GM19395 (cell line): ENCODE data around the gene TEX52.

Source experiments
- ATAC-seq: cut with Tn5 transposase; IDR thresholded peaks from one replicate; pipeline ENCODE4 v1.9.1; 2021; ENCODE audit warnings: mild to moderate bottlenecking, moderate library complexity; ENCODE audit not compliant: unreplicated experiment

The TEX52 gene

GRCh38 chr12:2833810-2834209 lies 23.0 kb downstream of the TEX52 start:
- ATAC-seq = no peak

DNA sequence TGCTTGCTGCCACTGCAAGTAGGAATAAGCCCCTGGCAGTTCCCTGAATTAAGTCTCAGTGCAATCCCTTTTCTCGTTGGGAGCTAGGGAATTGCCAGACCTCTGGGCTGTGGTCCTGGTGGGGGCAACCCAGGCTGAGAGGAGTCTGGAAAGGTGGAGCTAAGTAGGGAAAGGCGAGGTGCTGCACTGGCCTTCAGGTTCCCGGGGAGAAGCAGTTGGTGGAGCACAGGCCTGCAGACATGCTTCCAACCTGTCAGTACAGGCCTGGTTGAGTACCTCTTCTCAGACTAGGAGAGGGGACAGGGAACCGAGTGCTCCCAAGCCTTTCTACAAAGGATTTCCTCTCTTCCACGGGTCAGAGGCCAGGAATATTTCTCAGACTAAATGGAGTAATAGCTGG lies 23.5 kb downstream of the TEX52 start:
- no peak for ATAC-seq

- ATAC-seq = no peak
Measured at GRCh38 chr12:2832550-2833127, 24.2 kb downstream of the TEX52 start.

GRCh38 chr12:2829275-2829674 lies 27.6 kb downstream of the TEX52 start:
- no peak for ATAC-seq

DNA sequence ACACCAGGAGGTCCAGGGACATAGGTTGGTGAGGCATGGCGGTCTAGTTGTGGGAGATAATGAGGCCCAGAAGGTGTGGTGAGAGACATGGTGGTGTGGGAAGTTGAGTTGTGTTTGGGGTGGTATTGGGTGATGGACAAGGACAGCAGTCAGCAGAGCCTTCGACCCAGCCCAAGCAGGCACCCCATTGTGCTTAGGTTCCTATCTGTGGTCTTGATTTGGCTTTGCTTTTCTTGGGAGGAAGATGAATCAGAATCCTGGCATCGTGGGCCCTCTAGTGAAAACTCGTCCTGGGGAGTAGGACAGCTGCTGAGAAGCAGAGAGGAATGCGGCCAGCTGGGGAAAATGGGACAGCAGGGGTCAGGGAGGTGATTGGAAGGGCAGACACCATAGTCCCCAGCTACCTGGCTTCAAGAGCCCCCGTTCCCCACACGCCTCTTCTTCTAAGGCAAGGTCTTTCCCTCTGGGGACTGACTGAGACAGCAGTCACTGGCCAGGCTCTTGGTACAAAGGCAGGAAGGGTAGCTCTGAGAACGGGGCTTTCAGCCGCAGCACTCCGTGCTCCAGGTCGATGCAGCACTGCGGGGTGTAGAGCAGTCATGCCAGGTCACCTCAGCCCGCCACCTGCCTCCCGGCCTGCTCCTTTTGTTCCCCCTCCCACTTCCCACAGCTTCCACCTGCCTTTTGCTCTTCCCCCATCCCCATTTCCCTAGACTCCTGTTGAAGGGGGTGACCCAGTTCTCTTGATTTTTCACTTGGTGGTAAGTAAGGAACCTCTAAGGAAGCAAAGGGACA lies 29.9 kb downstream of the TEX52 start:
- ATAC-seq = no peak

GRCh38 chr12:2826036-2826435 lies 30.8 kb downstream of the TEX52 start:
- ATAC-seq = no peak

GRCh38 chr12:2825132-2825531 lies 31.7 kb downstream of the TEX52 start:
- ATAC-seq = no peak

- ATAC-seq = no peak
Measured at GRCh38 chr12:2824541-2824940, 32.3 kb downstream of the TEX52 start.

- no peak for ATAC-seq
Measured at GRCh38 chr12:2823483-2823882, 33.4 kb downstream of the TEX52 start.

- no peak for ATAC-seq
Measured at GRCh38 chr12:2820432-2820831, 36.4 kb downstream of the TEX52 start.

GRCh38 chr12:2819810-2820209 lies 37.0 kb downstream of the TEX52 start:
- no peak for ATAC-seq

- peak; percentile 48 for ATAC-seq
Measured at GRCh38 chr12:2813214-2814185, 43.3 kb downstream of the TEX52 start.

- peak; percentile 95 for ATAC-seq
Measured at GRCh38 chr12:2812290-2813213, 44.3 kb downstream of the TEX52 start, which contains the start of gene ITFG2. Gene ITFG2, plus strand, starts transcription at chr12:2812668. Its CDS starts 93 bp downstream, at chr12:2812761.

GRCh38 chr12:2811801-2812200 lies 45.0 kb downstream of the TEX52 start:
- no peak for ATAC-seq

DNA sequence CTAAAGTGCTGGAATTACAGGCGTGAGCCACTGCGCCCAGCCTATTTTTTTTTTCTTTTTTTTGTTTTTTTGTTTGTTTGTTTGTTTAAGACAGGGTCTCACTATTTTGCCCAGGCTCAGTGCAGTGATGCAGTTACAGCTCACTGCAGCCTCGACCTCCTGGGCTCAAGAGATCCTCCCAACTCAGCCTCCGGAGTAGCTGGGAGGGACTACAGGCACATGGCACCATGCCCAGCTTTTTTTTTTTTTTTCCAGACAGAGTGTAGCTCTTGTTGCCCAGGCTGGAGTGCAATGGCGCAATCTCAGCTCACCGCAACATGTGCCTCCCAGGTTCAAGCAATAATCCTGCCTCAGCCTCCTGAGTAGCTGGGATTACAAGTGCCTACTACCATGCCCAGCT lies 50.1 kb downstream of the TEX52 start:
- no peak for ATAC-seq

- ATAC-seq = no peak
Measured at GRCh38 chr12:2805143-2805520, 51.7 kb downstream of the TEX52 start.

GRCh38 chr12:2804393-2805142 lies 52.3 kb downstream of the TEX52 start:
- ATAC-seq = no peak

DNA sequence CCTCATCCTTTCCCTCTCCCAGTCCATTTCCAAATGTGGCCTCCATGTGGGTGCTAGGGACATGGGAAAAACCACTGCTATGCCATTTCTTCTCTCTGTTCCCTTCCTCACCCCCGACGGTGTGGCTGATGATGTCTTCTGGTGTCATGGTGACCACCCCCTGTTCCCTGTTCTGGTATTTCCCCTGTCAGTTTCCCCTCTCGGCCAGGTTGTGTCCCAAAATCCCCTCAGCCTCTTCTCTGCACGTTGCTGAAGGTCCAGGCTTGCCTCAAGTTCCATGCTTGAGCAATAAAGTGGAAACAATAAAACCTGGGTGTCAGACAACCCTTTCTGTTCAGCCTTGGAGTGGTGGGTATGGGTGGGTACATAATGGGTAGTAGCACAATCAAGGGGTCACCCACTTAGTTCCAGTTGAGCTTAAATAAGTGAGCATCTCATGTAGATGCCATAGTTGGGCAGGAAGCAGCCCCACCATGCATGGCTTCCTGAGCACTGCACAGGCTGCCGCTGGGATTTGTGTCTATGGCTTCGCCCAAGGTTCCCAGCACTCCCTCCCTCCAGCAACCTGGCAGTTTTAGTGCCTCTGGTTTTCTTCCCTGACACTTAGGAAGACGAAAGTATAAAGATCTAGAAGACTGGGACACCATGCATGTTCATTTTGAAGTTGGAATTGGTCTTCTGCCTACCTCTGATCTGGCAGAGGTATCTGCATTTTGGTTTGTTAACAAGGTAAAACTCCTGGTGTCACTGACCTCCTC lies 53.0 kb downstream of the TEX52 start:
- ATAC-seq = no peak
